KMS-11 (cell line): ENCODE results near the gene DLK2.

Experiments used
- H2AFZ ChIP-seq: fragments of 200-600 bp; sonication (generic); 2 replicates; pipeline ENCODE4 v1.6.1; 2016; ENCODE audit warnings: antibody characterized with exemption, mixed run types, low read depth
- H3K27ac ChIP-seq: fragments of 200-600 bp; sonication (generic); 2 replicates; pipeline ENCODE4 v1.6.1; 2016; ENCODE audit warnings: mild to moderate bottlenecking, mixed run types
- H3K27me3 ChIP-seq: fragments of 200-600 bp; sonication (generic); 2 replicates; pipeline ENCODE4 v1.6.1; 2017; ENCODE audit warnings: mild to moderate bottlenecking, low read depth, mixed run types, moderate library complexity; ENCODE audit not compliant: insufficient read depth
- H3K36me3 ChIP-seq: fragments of 200-600 bp; sonication (generic); 2 replicates; pipeline ENCODE4 v1.6.1; 2017; ENCODE audit warnings: mild to moderate bottlenecking, mixed run types; ENCODE audit not compliant: insufficient read depth
- H3K4me1 ChIP-seq: fragments of 200-600 bp; sonication (generic); 2 replicates; pipeline ENCODE4 v1.6.1; 2016; ENCODE audit warnings: mild to moderate bottlenecking, low read depth, mixed run types; ENCODE audit not compliant: poor library complexity, severe bottlenecking
- H3K4me2 ChIP-seq: fragments of 200-600 bp; sonication (generic); 2 replicates; pipeline ENCODE4 v1.7.0; 2016; ENCODE audit warnings: mild to moderate bottlenecking, mixed run types
- H3K4me3 ChIP-seq: fragments of 200-600 bp; sonication (generic); IDR thresholded peaks from 2 replicates; pipeline ENCODE4 v1.6.1; 2017; ENCODE audit warnings: low read depth, low read length, mixed read lengths; ENCODE audit not compliant: insufficient read depth
- H3K79me2 ChIP-seq: fragments of 200-600 bp; sonication (generic); 2 replicates; pipeline ENCODE4 v1.6.1; 2016; ENCODE audit warnings: low read depth, mixed run types; ENCODE audit not compliant: insufficient read depth
- H3K9ac ChIP-seq: fragments of 200-600 bp; sonication (generic); 2 replicates; pipeline ENCODE4 v1.6.1; 2016; ENCODE audit warnings: mild to moderate bottlenecking, mixed run types
- H4K20me1 ChIP-seq: fragments of 200-600 bp; sonication (generic); 2 replicates; pipeline ENCODE4 v1.6.1; 2016; ENCODE audit warnings: mild to moderate bottlenecking, mixed run types; ENCODE audit not compliant: insufficient read depth
- CTCF ChIP-seq: fragments of 200-600 bp; sonication (generic); conservative IDR thresholded peaks from 2 replicates; pipeline ENCODE4 v1.6.1; 2017; ENCODE audit warnings: low read depth, mild to moderate bottlenecking, antibody characterized with exemption, low read length, moderate library complexity, mixed read lengths

DLK2 gene

GRCh38 chr6:43448916-43449315 is 6.4 kb downstream of the DLK2 start:
- TF ChIP-seq CTCF: no peak
- Histone ChIP-seq H3K27ac (no peak overlapping the region), H3K79me2 (no peaks in the 10 kb centered on the region), H3K4me3 (no peak overlapping the region), H4K20me1 (no peaks in the 10 kb centered on the region), H3K4me1 (no peaks in the 10 kb centered on the region), H3K4me2 (no peak overlapping the region), H3K27me3 (no peaks in the 10 kb centered on the region), H2AFZ (no peak overlapping the region), H3K36me3 (no peaks in the 10 kb centered on the region), H3K9ac (no peak overlapping the region)

GRCh38 chr6:43447604-43448003 is 7.7 kb downstream of the DLK2 start:
- no peak overlapping the region for H2AFZ ChIP-seq
- no peaks in the 10 kb centered on the region for H3K4me1 ChIP-seq
- no peak overlapping the region for H3K9ac ChIP-seq
- TF ChIP-seq CTCF: no peak
- no peak overlapping the region for H3K27ac ChIP-seq
- no peak overlapping the region for H3K4me2 ChIP-seq
- no peaks in the 10 kb centered on the region for H3K36me3 ChIP-seq
- H3K4me3 ChIP-seq: no peak overlapping the region
- no peaks in the 10 kb centered on the region for H4K20me1 ChIP-seq
- no peaks in the 10 kb centered on the region for H3K27me3 ChIP-seq
- H3K79me2 ChIP-seq: no peaks in the 10 kb centered on the region

- no peaks in the 10 kb centered on the region for H3K36me3 ChIP-seq
- no peak for TF ChIP-seq CTCF
These were observed 9.8 kb downstream of the DLK2 start for GRCh38 chr6:43445576-43445975.

GRCh38 chr6:43444582-43444981 is 10.8 kb downstream of the DLK2 start:
- Histone ChIP-seq H3K4me1 (no peaks in the 10 kb centered on the region), H4K20me1 (no peaks in the 10 kb centered on the region), H3K79me2 (no peaks in the 10 kb centered on the region), H3K4me2 (no peak overlapping the region), H3K36me3 (no peaks in the 10 kb centered on the region), H3K27me3 (no peaks in the 10 kb centered on the region), H3K9ac (no peak overlapping the region), H2AFZ (no peak overlapping the region), H3K4me3 (no peak overlapping the region), H3K27ac (no peak overlapping the region)
- TF ChIP-seq CTCF: no peak

More at GRCh38 chr6:43445576-43445975, 9.8 kb downstream of the DLK2 start:
- H3K27me3 ChIP-seq: no peaks in the 10 kb centered on the region
- no peak overlapping the region for H3K27ac ChIP-seq
- H3K9ac ChIP-seq: no peak overlapping the region
- H3K4me1 ChIP-seq: no peaks in the 10 kb centered on the region
- no peaks in the 10 kb centered on the region for H3K79me2 ChIP-seq
- no peaks in the 10 kb centered on the region for H4K20me1 ChIP-seq
- H2AFZ ChIP-seq: no peak overlapping the region
- no peak overlapping the region for H3K4me2 ChIP-seq
- no peak overlapping the region for H3K4me3 ChIP-seq
